Activated T-helper 17 cell treated with anti-CD3 and anti-CD28 coated beads, Interleukin-2, amount 50 U/mL, for 72 hours (primary cell): ENCODE measurements around the gene NMRAL1. TPM values are rescaled to one million over a fixed set of nuclear protein-coding genes. Genes with fewer than 3 reads are reported as not detected.
A peak's percentile ranks its signal among the peaks of the same experiment; 100 is the strongest.

ENCODE experiments used
- ATAC-seq: fragments of 150-1000 bp; cut with Tn5 transposase; replicated peaks from 2 replicates; pipeline ENCODE4 v1.10.0; 2021; ENCODE audit warnings: mild to moderate bottlenecking, moderate library complexity
- H3K27ac Mint-ChIP-seq: one replicate; pipeline ENCODE4 v1.8.0; 2022; ENCODE audit warnings: mixed read lengths
- H3K27me3 Mint-ChIP-seq: one replicate; pipeline ENCODE4 v1.8.0; 2022; ENCODE audit warnings: mixed read lengths
- H3K36me3 Mint-ChIP-seq: one replicate; pipeline ENCODE4 v1.8.0; 2022; ENCODE audit warnings: low read depth, mild to moderate bottlenecking, mixed read lengths
- H3K4me1 Mint-ChIP-seq: one replicate; pipeline ENCODE4 v1.8.0; 2022; ENCODE audit warnings: mixed read lengths
- H3K4me3 Mint-ChIP-seq: one replicate; pipeline ENCODE4 v1.8.0; 2022; ENCODE audit warnings: mild to moderate bottlenecking, mixed read lengths
- H3K9me3 Mint-ChIP-seq: one replicate; pipeline ENCODE4 v1.8.0; 2022; ENCODE audit warnings: mixed read lengths
- total RNA-seq, 2 donors: library from RNA; stranded (reverse); gene quantifications; one replicate each; pipeline ENCODE4 v1.2.3, GENCODE V29; 2022

The NMRAL1 gene
- 10 to 100 TPM; 56.5 to 63.2 TPM for total RNA-seq

DNA sequence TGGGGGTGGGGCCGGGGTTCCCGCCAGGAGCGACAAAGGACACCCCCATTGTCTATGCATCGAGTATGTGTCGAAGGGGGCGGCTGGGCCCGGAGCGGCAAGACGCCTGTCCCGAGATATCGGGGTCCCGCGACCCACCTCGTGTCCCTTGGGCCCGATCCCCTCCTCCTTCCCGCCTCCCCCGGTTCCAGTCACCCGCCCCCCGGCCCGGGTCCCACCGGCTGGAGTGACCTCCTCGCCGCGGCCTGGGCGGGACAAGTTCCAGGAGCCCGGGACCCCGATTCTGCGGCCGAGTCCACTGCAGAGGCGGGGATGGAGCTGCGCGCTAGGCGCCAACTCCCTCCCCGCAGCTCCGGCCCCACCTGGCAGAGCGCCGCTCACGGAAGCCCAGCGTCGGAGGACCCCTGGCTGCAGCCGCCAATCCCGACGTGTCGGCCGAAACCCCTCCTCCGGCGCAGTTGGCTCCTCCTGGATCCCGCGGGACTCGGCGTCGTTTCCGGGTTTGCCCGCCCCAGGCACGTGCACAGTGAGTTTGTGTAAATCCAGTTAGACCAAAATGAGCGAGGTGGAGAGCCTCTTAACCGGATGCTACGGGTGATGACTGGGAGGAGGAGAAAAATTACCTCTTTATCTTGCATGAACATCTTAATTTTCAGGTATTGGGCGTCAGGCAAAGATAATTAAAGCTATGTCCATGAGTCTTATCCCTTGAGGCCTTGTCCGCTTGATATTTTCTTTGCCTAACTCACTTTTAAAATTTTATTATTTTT lies at the start of gene NMRAL1:
TSS of gene NMRAL1 (minus strand) at position 434 of the 770 bp plus-strand sequence. CDS start 493 bp downstream, outside the sequence.
- H3K4me3 Mint-ChIP-seq = peak within 1 kb of the TSS; percentile 83
- H3K27me3 Mint-ChIP-seq = no peaks in the 10 kb centered on the region
- H3K9me3 Mint-ChIP-seq = no peaks in the 10 kb centered on the region
- ATAC-seq = peak; percentile 56
- peaks cover 24% of the 10 kb centered on the region for H3K4me1 Mint-ChIP-seq
- H3K36me3 Mint-ChIP-seq = peaks cover 58% of the 10 kb centered on the region
- peak within 1 kb of the TSS; percentile 91 for H3K27ac Mint-ChIP-seq

DNA sequence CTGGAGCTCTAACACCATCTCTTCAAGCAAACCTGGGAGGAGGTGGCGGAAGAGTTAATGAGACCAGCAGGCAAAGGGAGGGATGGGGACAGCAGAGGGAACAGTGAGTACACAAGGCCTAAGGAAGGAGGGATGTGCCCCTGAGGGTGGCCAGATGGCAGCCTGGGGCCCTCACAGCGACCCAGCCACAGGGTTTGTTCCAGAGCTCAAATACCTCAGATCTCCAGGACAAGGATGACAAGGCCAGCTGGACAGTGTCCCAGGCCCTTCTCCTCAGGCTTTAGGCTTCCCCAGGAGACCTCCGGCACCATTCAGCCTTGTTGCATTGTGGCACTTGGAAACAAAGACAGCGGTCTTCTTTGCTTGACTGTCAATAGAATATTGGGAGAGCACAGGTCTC lies 49.3 kb upstream of the NMRAL1 start:
- H3K4me3 Mint-ChIP-seq = no peak overlapping the region
- H3K36me3 Mint-ChIP-seq = no peaks in the 10 kb centered on the region
- no peaks in the 10 kb centered on the region for H3K4me1 Mint-ChIP-seq
- no peaks in the 10 kb centered on the region for H3K27me3 Mint-ChIP-seq
- H3K9me3 Mint-ChIP-seq = no peaks in the 10 kb centered on the region
- no peak for ATAC-seq
- H3K27ac Mint-ChIP-seq = peak overlapping the region; percentile 4

DNA sequence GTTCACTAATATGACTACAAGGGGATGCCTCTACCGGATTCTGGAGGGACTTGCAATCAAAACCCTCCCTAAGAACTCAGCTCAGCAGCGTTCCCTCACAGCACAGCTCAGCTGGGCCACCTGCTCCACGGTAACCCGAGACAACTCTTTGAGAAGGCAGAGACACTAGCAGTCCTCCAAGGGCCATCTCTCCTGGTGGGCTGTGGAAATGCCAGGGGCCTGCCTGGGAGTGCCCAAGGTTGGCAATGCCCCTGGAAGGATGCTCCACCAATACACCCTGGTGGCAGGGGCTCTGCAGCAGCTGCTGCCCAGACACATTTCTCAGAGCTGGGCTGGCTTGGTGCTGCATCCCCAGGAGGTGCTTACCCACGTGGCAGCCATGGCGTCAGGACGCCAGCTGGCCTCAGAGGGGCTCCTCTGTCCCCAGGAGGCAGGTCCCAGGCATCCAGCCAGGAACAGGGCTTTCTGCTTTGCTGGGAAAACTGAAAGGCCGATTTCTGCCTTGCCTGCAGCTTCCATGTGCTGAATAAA lies 47.7 kb upstream of the NMRAL1 start:
- no peaks in the 10 kb centered on the region for H3K36me3 Mint-ChIP-seq

DNA sequence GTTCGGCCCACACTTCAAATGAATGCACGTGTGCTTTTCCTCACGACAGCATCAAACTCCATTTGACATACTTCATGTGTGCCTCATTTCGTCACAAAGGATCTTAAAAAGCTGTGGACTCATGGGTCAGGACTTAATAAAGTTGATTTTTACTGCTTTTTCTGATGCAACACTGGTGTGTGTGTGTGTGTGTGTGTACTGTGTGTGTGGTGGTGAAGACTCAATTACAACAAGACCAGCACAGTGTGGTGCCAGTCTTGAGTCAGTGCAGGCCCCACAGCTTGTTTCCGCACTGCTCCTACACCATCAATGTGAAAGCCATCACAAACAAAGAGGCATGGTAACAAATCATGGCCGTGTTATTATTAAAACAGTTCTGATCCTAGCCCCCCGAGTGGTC lies 46.5 kb upstream of the NMRAL1 start:
- Mint-ChIP-seq H3K4me3 (no peak overlapping the region), H3K27me3 (no peaks in the 10 kb centered on the region), H3K4me1 (peaks cover 7% of the 10 kb centered on the region), H3K9me3 (no peaks in the 10 kb centered on the region), H3K27ac (no peak overlapping the region), H3K36me3 (peaks cover 2% of the 10 kb centered on the region)
- no peak for ATAC-seq

More for the DNA sequence above, 47.7 kb upstream of the NMRAL1 start:
- Mint-ChIP-seq H3K27me3 (no peaks in the 10 kb centered on the region), H3K27ac (no peak overlapping the region), H3K9me3 (no peaks in the 10 kb centered on the region), H3K4me3 (no peak overlapping the region), H3K4me1 (peaks cover 4% of the 10 kb centered on the region)
- ATAC-seq = no peak

DNA sequence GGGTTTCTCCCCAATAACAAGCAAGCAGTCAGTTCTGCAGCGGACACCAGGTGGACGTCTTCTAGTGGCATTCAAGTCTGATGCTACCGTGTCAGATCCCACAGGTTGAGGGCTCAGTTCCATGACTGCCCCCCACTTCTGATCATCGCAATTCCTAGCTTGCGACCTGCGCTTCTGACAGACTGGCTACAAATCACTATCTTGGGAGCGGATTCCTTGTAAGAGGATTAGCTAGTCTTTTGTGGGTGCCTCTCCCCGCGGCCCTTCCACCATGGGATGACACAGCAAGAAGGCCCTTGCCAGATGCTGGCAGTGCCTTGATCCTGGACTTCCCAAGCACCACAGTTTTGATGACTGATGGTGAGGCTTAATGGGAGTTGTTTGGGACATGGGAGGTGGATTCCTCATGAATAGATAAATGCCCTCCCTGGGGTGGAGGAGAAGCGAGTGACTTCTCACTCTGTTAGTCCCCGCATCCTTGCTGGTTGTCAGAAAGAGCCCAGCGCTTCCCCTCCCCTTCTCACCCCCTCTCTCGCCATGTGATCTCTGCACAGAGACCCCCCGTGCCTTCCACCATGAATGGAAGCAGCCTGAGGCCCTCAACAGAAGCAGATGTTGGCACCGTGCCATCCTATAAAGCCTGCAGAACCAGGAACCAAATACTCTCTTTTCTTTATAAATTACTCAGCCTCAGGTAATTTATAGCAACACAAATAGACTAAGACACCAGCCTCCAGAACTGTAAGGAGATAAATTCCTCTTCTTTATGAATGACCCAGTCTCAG lies 45.0 kb upstream of the NMRAL1 start:
- Mint-ChIP-seq H3K4me3 (no peak overlapping the region), H3K4me1 (peaks cover 21% of the 10 kb centered on the region), H3K36me3 (peaks cover 14% of the 10 kb centered on the region), H3K9me3 (no peaks in the 10 kb centered on the region), H3K27ac (no peak overlapping the region), H3K27me3 (no peaks in the 10 kb centered on the region)
- ATAC-seq = no peak

DNA sequence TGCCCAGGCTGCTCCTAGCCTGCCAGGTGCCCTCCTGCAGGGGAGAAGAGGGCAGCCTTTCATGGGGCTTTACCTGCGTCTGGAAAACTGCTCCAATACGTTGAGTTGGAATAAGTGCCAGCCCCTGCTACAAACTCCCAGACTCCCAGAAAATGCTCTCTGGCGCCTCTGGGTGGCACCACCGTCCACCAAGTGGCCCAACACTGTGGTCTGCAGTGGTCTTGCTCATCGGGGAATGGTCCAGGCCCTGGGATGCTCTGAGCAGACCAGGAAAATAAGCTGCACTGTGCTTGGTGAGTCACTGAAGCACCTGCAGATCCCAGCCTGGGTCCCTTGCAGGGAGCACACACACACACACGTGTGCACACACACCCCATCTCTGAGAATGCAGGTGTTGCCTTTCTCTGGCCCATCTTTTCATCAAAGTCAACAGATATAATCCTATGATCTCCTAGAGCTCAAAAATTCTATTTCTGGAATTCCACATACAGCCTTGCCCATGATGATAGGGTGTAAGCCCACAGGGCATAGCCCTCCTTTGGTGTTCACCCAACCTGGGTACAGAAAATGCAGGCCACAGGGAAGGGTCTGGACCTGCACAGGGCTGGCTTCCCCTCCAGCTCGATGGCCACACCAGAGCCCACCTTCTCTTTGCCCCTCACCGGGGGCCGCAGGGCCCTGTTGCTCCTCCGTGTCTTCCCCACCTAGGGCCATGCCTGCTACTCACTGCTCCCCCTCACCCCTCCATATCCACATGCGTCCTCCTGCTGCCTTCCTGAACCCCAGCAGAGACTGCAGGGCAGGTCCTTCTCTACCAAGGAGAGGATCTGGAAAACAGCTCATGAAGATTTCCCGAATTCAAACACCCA lies 43.6 kb upstream of the NMRAL1 start:
- Mint-ChIP-seq H3K4me3 (no peak overlapping the region), H3K36me3 (peaks cover 19% of the 10 kb centered on the region), H3K9me3 (no peaks in the 10 kb centered on the region), H3K27ac (peak overlapping the region; percentile 72), H3K4me1 (peaks cover 23% of the 10 kb centered on the region), H3K27me3 (no peaks in the 10 kb centered on the region)
- ATAC-seq = peak; percentile 30

DNA sequence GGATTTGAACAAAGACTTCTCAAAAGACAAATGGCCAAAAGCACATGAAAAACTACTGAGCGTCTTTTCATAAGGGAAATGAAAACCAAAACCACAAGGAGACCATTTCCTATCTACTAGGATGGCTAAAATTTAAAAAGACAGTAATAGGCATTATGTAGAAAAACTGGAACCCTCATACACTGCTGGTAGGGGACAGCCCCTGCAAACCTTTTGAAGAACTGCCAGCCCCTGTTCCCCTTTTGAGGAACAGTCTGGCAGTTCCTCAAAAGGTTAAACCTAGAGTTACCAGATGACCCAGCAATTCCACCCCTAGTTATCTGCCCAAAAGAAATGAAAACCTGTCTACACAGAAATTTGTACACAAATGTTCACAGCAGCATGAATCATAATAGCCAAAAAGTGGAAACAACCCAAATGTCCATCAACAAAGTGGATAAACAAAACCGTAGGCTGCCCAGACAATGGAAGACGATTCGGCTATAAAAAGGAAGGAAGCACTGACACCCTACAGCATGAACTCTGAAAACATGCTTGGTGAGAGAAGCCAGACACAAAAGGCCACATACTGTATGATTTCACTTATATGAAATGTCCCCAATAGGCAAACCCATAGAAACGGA lies 41.3 kb upstream of the NMRAL1 start:
- peak; percentile 65 for ATAC-seq
- Mint-ChIP-seq H3K4me1 (peaks cover 32% of the 10 kb centered on the region), H3K27ac (peak overlapping the region; percentile 94)

DNA sequence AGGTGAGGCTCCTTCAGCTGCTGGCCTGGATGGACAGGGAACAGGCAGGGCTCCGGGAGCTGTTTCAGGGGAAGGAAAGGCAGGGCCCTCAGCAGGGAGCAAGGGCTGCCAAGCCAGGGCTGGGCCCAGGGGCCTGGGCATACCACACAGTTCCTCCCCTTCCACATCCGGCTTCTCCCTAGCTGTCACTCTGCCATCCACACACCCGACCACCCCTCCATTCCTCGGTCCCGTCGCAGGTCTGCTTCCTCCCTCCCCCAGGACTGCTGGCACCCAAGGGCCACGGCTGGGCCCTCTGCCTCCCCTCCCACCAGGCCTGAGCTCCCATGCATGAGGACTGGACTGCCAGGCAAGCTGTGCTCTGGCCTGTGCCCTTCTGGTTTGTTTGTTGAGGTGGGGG lies 40.2 kb upstream of the NMRAL1 start:
- no peaks in the 10 kb centered on the region for H3K27me3 Mint-ChIP-seq
- H3K4me3 Mint-ChIP-seq = peak overlapping the region; percentile 72
- H3K9me3 Mint-ChIP-seq = no peaks in the 10 kb centered on the region
- peaks cover 33% of the 10 kb centered on the region for H3K4me1 Mint-ChIP-seq
- peak overlapping the region; percentile 94 for H3K27ac Mint-ChIP-seq
- ATAC-seq = no peak
- H3K36me3 Mint-ChIP-seq = peaks cover 49% of the 10 kb centered on the region

More for the DNA sequence above, 41.3 kb upstream of the NMRAL1 start:
- no peaks in the 10 kb centered on the region for H3K9me3 Mint-ChIP-seq
- peaks cover 37% of the 10 kb centered on the region for H3K36me3 Mint-ChIP-seq
- peak overlapping the region; percentile 72 for H3K4me3 Mint-ChIP-seq
- no peaks in the 10 kb centered on the region for H3K27me3 Mint-ChIP-seq

DNA sequence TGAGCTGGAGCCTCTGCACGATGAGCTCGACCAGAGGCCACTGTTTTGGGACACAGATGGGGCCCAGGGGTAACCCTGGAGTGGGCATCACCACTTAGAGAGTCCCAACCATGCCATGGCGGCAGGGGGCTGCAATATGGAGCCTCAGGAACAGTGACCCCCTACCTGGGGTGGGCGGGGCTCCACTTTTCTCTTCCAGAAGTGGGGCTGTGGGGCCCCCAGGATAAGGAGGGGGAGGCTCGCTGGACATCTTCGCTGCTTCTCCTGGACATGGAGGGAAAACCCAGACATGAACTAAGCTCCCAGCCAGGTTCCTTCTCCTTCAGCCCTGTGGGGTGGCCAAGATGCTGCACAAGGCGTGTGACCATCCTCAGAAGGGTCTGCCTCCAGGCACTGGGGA lies 39.5 kb upstream of the NMRAL1 start:
- Mint-ChIP-seq H3K4me1 (peaks cover 33% of the 10 kb centered on the region), H3K36me3 (peaks cover 56% of the 10 kb centered on the region), H3K27me3 (no peaks in the 10 kb centered on the region), H3K9me3 (no peaks in the 10 kb centered on the region), H3K4me3 (no peak overlapping the region), H3K27ac (peak overlapping the region; percentile 94)
- ATAC-seq = no peak

DNA sequence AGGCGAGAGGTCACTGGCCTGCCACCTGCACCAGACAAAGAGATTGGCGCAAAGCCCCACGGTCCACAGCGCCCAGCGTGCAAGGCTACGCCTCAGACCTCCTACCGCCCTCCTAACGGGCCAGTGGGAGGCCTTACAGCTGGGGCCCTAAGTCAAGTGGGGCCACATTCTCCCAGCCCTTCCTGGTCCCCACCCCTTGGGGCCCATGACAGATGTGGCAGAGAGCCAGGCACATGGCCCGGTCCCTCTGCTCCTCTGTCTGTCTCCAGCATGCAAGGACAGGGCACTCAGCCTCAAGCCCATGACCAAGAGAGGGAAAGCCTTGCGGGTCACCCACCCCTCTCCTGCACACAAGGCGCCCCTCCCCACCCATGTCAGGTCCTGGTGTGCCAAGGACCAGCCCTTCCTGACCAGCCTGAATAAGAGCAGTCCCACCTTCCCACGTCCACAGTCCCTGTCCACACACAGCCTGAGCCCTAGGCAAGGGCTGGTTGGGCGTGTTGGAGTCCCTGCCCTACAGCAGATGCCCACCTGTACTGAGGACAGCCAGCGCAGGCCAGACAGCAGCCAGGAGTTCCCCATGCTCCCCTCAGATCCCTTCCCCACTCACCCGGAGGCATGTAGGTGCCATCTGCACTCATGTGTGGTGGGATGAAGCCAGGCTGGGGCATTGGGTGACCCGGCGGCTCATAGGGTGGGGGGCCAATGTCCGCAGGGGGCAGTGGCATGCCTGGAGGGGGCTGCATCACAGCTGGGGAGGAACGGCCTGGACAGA lies 38.8 kb upstream of the NMRAL1 start:
- Mint-ChIP-seq H3K4me1 (peaks cover 29% of the 10 kb centered on the region), H3K27ac (peak overlapping the region; percentile 69), H3K36me3 (peaks cover 62% of the 10 kb centered on the region), H3K27me3 (no peaks in the 10 kb centered on the region), H3K9me3 (no peaks in the 10 kb centered on the region), H3K4me3 (no peak overlapping the region)
- no peak for ATAC-seq

DNA sequence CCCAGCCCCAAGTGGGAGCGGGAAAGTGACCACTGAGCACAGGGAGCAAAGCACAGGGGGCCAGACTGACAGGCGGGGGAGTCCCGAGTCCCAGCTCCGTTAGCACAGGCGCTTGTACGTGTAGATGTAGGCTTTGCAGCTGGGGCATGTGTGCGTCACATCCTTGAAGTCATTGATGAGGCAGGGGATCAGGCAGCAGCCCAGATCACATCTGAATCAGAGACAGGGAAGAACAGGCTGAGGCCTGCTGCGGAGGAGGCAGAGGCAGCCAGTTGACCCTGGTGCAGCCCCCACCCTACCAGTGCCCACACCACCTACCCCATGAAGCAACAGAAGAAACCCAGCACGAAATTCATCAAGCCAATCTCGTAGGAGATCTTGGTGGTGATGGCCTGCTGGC lies 38.0 kb upstream of the NMRAL1 start:
- no peak overlapping the region for H3K4me3 Mint-ChIP-seq
- peaks cover 29% of the 10 kb centered on the region for H3K4me1 Mint-ChIP-seq

DNA sequence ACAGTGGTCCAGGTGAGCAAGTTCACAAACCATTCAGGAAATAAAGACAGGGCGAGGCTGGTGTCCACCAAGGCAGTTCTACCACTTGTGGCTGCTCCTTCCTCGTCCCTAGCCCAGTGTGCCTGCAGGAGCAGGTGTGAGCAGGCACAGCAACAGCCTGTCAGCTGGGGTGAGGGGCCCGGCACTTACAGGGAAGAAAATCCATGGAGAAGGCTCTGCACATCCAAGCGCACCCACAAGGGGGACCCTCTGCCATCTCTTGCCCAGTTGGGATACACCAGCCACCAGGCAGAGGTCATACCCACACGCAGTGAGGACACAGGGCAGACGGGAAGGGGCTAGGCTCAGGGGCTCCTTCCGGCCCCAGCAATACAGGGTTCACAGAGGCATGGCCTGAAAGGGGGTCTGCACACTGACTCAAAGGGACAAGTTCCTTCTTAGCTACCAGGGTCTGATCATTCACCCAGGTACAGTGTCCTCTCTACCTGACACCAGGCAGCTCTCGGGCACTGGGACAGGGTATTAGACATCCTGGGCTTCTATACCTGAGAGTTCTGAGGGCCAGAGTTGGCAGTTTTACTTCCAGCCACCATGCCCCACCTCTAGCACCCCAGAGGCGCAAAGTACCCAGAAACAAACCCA lies 37.1 kb upstream of the NMRAL1 start:
- H3K9me3 Mint-ChIP-seq = no peaks in the 10 kb centered on the region
- H3K27me3 Mint-ChIP-seq = no peaks in the 10 kb centered on the region
- no peak for ATAC-seq
- H3K27ac Mint-ChIP-seq = peak overlapping the region; percentile 75
- H3K36me3 Mint-ChIP-seq = peaks cover 79% of the 10 kb centered on the region
- H3K4me1 Mint-ChIP-seq = peaks cover 29% of the 10 kb centered on the region
- no peak overlapping the region for H3K4me3 Mint-ChIP-seq

More for the DNA sequence above, 38.0 kb upstream of the NMRAL1 start:
- Mint-ChIP-seq H3K36me3 (peaks cover 70% of the 10 kb centered on the region), H3K27ac (peak overlapping the region; percentile 25), H3K27me3 (no peaks in the 10 kb centered on the region), H3K9me3 (no peaks in the 10 kb centered on the region)
- no peak for ATAC-seq
